Left lung (tissue), 10 donors: ENCODE measurements around the gene PIGS. TPM values are rescaled to one million over a fixed set of nuclear protein-coding genes. Genes with fewer than 3 reads are reported as not detected.

Experiments used
- ATAC-seq: fragments of 200-7000 bp; cut with Tn5 transposase; one replicate; pipeline ENCODE4 v1.9.1; 2020; ENCODE audit warnings: moderate library complexity
- DNase-seq, 4 donors: peaks; one replicate each; pipeline ENCODE4 v3.0.0-alpha.2; 2013 to 2020
- H3K27ac ChIP-seq, 2 donors: fragments of 200-600 bp; sonication (generic) in 1 of 2; one replicate each; pipeline versions ENCODE4 v1.5.0 to v1.8.0; 2020 to 2021
- H3K27me3 ChIP-seq, 2 donors: fragments of 200-600 bp; sonication (generic) in 1 of 2; one replicate each; pipeline versions ENCODE4 v1.5.0 to v1.8.0; 2020 to 2021
- H3K36me3 ChIP-seq, 2 donors: fragments of 200-600 bp; sonication (generic) in 1 of 2; one replicate each; pipeline versions ENCODE4 v1.5.0 to v1.8.0; 2020 to 2021
- H3K4me1 ChIP-seq, 2 donors: fragments of 200-600 bp; one replicate each; pipeline ENCODE4 v1.8.0; 2021
- H3K4me3 ChIP-seq, 2 donors: fragments of 200-600 bp; sonication (generic) in 1 of 2; one replicate each; pipeline versions ENCODE4 v1.5.0 to v1.8.0; 2020 to 2021; ENCODE audit warnings: mild to moderate bottlenecking in 1 of 2
- H3K9me3 ChIP-seq, 2 donors: fragments of 200-600 bp; sonication (generic) in 1 of 2; one replicate each; pipeline versions ENCODE4 v1.5.0 to v1.8.0; 2020 to 2021
- CTCF ChIP-seq, 2 donors: fragments of 200-600 bp; sonication (generic) in 1 of 2; IDR thresholded peaks; one replicate each; pipeline versions ENCODE4 v1.5.0 to v1.8.0; 2021; ENCODE audit warnings: antibody characterized with exemption in 2 of 2
- intact Hi-C, 2 donors: fragments of 100-400 bp; cut with DNase I; formaldehyde crosslinking; loops; one replicate each; pipeline versions ENCODE4 v1.11.2 to v1.14.2; 2022
- polyA plus RNA-seq, 6 donors: library from polyadenylated mRNA; unstranded; fragments of 120-200 nt; gene quantifications; one replicate each; pipeline ENCODE4 v1.2.1, GENCODE V29; 2013; ENCODE audit not compliant: insufficient read length in 6 of 6
- total RNA-seq, 2 donors: library from RNA; stranded (reverse); fragmentation: NEBNext Ultra II Directional; extraction: Animal tissue kit (Norgen Biotek cat#: 25700); gene quantifications; one replicate each; pipeline ENCODE4 v1.2.1, GENCODE V29; 2021
- donor health status: DM: no; HTN: yes; CAD: no.
- donor health status: DM: no; HTN: no; CAD: no.

PIGS gene
- total and polyA plus RNA-seq, 8 donors, result 57.9 to 66.6 (median 63.1) TPM

- TF ChIP-seq CTCF (IDR thresholded peaks at IDR 0.05), result no peak
- intact Hi-C loops, result no loop called here
- peaks cover 0 to 16% of the 10 kb centered on the region in 2 donors for H3K27me3 ChIP-seq
- no peaks in the 10 kb centered on the region for H3K9me3 ChIP-seq
- H3K4me3 ChIP-seq, result no peak overlapping the region
- H3K4me1 ChIP-seq, result no peaks in the 10 kb centered on the region
- peak in 1 of 4 donors; percentile 21 for DNase-seq
- no peak overlapping the region for H3K27ac ChIP-seq
- no peaks in the 10 kb centered on the region for H3K36me3 ChIP-seq
- ATAC-seq, result peak; percentile 21
Observed at GRCh38 chr17:28518132-28518531, 53.2 kb downstream of the PIGS start.

GRCh38 chr17:28515518-28515917 lies 55.8 kb downstream of the PIGS start:
- Histone ChIP-seq H3K4me3 (no peak overlapping the region), H3K27me3 (peaks cover 0 to 34% of the 10 kb centered on the region in 2 donors), H3K27ac (no peak overlapping the region), H3K36me3 (no peaks in the 10 kb centered on the region), H3K9me3 (no peaks in the 10 kb centered on the region), H3K4me1 (no peaks in the 10 kb centered on the region)
- intact Hi-C loops, result no loop called here
- DNase-seq, result no peak
- TF ChIP-seq CTCF (IDR thresholded peaks at IDR 0.05), result no peak
- no peak for ATAC-seq

GRCh38 chr17:28514561-28515002 lies 56.7 kb downstream of the PIGS start:
- ATAC-seq (no peak), DNase-seq (peak in 1 of 4 donors; percentile 28)
- H3K27me3 ChIP-seq, result peaks cover 0 to 39% of the 10 kb centered on the region in 2 donors
- H3K9me3 ChIP-seq, result no peaks in the 10 kb centered on the region
- intact Hi-C loops, result no loop called here
- H3K27ac ChIP-seq, result no peak overlapping the region
- H3K36me3 ChIP-seq, result no peaks in the 10 kb centered on the region
- TF ChIP-seq CTCF (IDR thresholded peaks at IDR 0.05), result no peak
- H3K4me3 ChIP-seq, result no peak overlapping the region
- H3K4me1 ChIP-seq, result no peaks in the 10 kb centered on the region

- intact Hi-C loops, result no loop called here
- TF ChIP-seq CTCF (IDR thresholded peaks at IDR 0.05), result no peak
- no peaks in the 10 kb centered on the region for H3K4me1 ChIP-seq
- no peak overlapping the region for H3K4me3 ChIP-seq
- DNase-seq (peak in 1 of 4 donors; percentile 67), ATAC-seq (no peak)
- H3K27ac ChIP-seq, result no peak overlapping the region
- H3K27me3 ChIP-seq, result peaks cover 0 to 49% of the 10 kb centered on the region in 2 donors
- H3K9me3 ChIP-seq, result no peaks in the 10 kb centered on the region
- H3K36me3 ChIP-seq, result no peaks in the 10 kb centered on the region
Observed at GRCh38 chr17:28513476-28513875, 57.8 kb downstream of the PIGS start.

- H3K27ac ChIP-seq, result no peak overlapping the region
- TF ChIP-seq CTCF (IDR thresholded peaks at IDR 0.05), result no peak
- peaks cover 0 to 64% of the 10 kb centered on the region in 2 donors for H3K27me3 ChIP-seq
- H3K9me3 ChIP-seq, result no peaks in the 10 kb centered on the region
- H3K36me3 ChIP-seq, result no peaks in the 10 kb centered on the region
- ATAC-seq (no peak), DNase-seq (peak in 1 of 4 donors; percentile 21)
- no peak overlapping the region for H3K4me3 ChIP-seq
- no peaks in the 10 kb centered on the region for H3K4me1 ChIP-seq
- intact Hi-C loops, result no loop called here
Observed at GRCh38 chr17:28511858-28512461, 59.4 kb downstream of the PIGS start.
